ENCODE data around the gene ABCB6. TPM values are rescaled to one million over a fixed set of nuclear protein-coding genes. Genes with fewer than 3 reads are reported as not detected.

The ABCB6 gene
- total and polyA plus RNA-seq, 2 of the 8 experiments (the other 6 are each of a cell fraction or from before 2014, with no cell fraction given), result 44.9 to 50.6 TPM

DNA sequence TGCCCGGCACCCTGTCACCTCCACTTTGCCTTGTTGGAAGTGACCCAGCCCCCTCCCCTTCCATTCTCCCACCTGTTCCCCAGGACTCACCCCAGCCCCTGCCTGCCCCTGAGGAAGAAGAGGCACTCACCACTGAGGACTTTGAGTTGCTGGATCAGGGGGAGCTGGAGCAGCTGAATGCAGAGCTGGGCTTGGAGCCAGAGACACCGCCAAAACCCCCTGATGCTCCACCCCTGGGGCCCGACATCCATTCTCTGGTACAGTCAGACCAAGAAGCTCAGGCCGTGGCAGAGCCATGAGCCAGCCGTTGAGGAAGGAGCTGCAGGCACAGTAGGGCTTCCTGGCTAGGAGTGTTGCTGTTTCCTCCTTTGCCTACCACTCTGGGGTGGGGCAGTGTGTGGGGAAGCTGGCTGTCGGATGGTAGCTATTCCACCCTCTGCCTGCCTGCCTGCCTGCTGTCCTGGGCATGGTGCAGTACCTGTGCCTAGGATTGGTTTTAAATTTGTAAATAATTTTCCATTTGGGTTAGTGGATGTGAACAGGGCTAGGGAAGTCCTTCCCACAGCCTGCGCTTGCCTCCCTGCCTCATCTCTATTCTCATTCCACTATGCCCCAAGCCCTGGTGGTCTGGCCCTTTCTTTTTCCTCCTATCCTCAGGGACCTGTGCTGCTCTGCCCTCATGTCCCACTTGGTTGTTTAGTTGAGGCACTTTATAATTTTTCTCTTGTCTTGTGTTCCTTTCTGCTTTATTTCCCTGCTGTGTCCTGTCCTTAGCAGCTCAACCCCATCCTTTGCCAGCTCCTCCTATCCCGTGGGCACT lies 36.2 kb downstream of the ABCB6 start:
- H3K9me3 ChIP-seq (ENCODE audit: insufficient read depth in 2 of 2, low read depth in 1 of 2, low read length in 1 of 2), result no peaks in the 10 kb centered on the region
- no peak overlapping the region for H2AK5ac ChIP-seq (ENCODE audit: low read depth, low read length)
- peaks cover 0 to 4% of the 10 kb centered on the region in 2 experiments for H4K20me1 ChIP-seq (replicated peaks in 1 of 2; ENCODE audit: control insufficient read depth in 1 of 2, insufficient read depth in 2 of 2, low read length in 2 of 2)
- no peak overlapping the region for H4K91ac ChIP-seq (replicated peaks; ENCODE audit: insufficient read length, low read length)
- H3K23me2 ChIP-seq (ENCODE audit: low read depth, low read length), result peaks cover 7% of the 10 kb centered on the region; the same call in 1 of the 2 replicates
- POLR2A ChIA-PET (ENCODE audit: partially characterized antibody), result interaction anchor here (1.0 to 2.8 kb wide), 5 partner anchors 11 to 67 kb away, joined by 3 to 11 read pairs (median 5); partner anchors contain the start of genes ABCB6 and ANKZF1
- H3K14ac ChIP-seq (ENCODE audit: insufficient read length), result no peak overlapping the region
- no peak overlapping the region for H2AFZ ChIP-seq (ENCODE audit: low read length)
- no peak overlapping the region for H3K23ac ChIP-seq (ENCODE audit: insufficient read length)
- H2BK15ac ChIP-seq (ENCODE audit: low read length), result no peak overlapping the region
- peaks cover 6% of the 10 kb centered on the region for H3K79me1 ChIP-seq (ENCODE audit: low read depth, low read length)
- H3K9ac ChIP-seq (replicated peaks in 1 of 4; ENCODE audit: extremely low read depth in 1 of 4, low read depth in 3 of 4, low read length in 3 of 4), result no peak overlapping the region
- FAIRE-seq (no peak), DNase-seq (ENCODE audit: low read depth in 1 of 2, low spot score in 2 of 2) (no peak)
- 84% methylated on average over 8 of the region's 8 CpGs; no CpG with 5 or more reads in 1 of the 2 experiments for WGBS, 2 experiments (ENCODE audit: extremely low coverage in 1 of 2, insufficient coverage in 1 of 2, insufficient read length in 1 of 2, insufficient replicate concordance in 2 of 2, low coverage in 1 of 2, low lambda C conversion rate in 2 of 2, missing lambda C conversion rate in 1 of 2)
- peaks cover 6 to 37% (median 22%) of the 10 kb centered on the region in 4 experiments; a peak in 6 of 8 replicates for H3K36me3 ChIP-seq (ENCODE audit: control insufficient read depth in 2 of 4, insufficient read depth in 4 of 4, low read length in 3 of 4)
- no peak overlapping the region for H2BK12ac ChIP-seq (ENCODE audit: low read depth, low read length)
- no peak for TF ChIP-seq SIX5 (IDR thresholded peaks at IDR 0.05; ENCODE audit: low read depth, low read length)
- TF ChIP-seq RNF2 (IDR thresholded peaks at IDR 0.05; ENCODE audit: borderline replicate concordance, low read depth, low read length, missing control alignments, poor library complexity, severe bottlenecking), result peak; percentile 30
- H2BK20ac ChIP-seq (ENCODE audit: low read length), result no peak overlapping the region
- H4K5ac ChIP-seq (ENCODE audit: insufficient read length, low read depth, low read length), result no peak overlapping the region
- no peak overlapping the region for H2BK5ac ChIP-seq (ENCODE audit: low read depth, low read length)
- H3K4ac ChIP-seq (replicated peaks; ENCODE audit: insufficient read length, low read depth, low read length), result no peak overlapping the region
- H3K79me2 ChIP-seq (ENCODE audit: control insufficient read depth in 1 of 2, insufficient read depth in 2 of 2, low read length in 2 of 2), result peaks cover 0 to 8% of the 10 kb centered on the region in 2 experiments; a peak in 1 of 4 replicates
- H3K4me1 ChIP-seq (replicated peaks in 1 of 4; ENCODE audit: control insufficient read depth in 3 of 4, insufficient read depth in 4 of 4, low read length in 3 of 4), result peaks cover 0 to 6% (median 4%) of the 10 kb centered on the region in 4 experiments; a peak in 6 of 7 replicates
- no peaks in the 10 kb centered on the region for H3K27me3 ChIP-seq (replicated peaks in 1 of 4; ENCODE audit: control insufficient read depth in 3 of 4, extremely low read depth in 1 of 4, insufficient read depth in 3 of 4, low read length in 3 of 4)
- H3K18ac ChIP-seq (ENCODE audit: extremely low read depth, low read length), result no peak overlapping the region
- no peak overlapping the region for H3K27ac ChIP-seq (ENCODE audit: low read depth, low read length)
- no peak overlapping the region for H3K4me3 ChIP-seq (ENCODE audit: extremely low read depth in 1 of 4, insufficient read depth in 2 of 4, low read depth in 3 of 4, low read length in 4 of 4)
- no peak overlapping the region for H3K4me2 ChIP-seq (ENCODE audit: insufficient read depth in 1 of 2, low read depth in 2 of 2, low read length in 2 of 2)
- H3K56ac ChIP-seq (replicated peaks; ENCODE audit: insufficient read length, low read depth, low read length), result no peak overlapping the region
- H2BK120ac ChIP-seq (replicated peaks; ENCODE audit: low read depth, low read length), result no peak overlapping the region
- CTCF ChIA-PET (ENCODE audit: partially characterized antibody), result interaction anchor here (0.5 to 3.9 kb wide), 7 partner anchors 10 to 456 kb away, joined by 3 to 18 read pairs (median 3); no protein-coding TSS in a partner anchor
- no peak overlapping the region for H4K8ac ChIP-seq (ENCODE audit: extremely low read depth, insufficient read depth, low read length)

All from H1 (cell line).